ENCODE results near the gene GPR31.

The GPR31 gene

GRCh38 chr6:167139761-167140160, 18.0 kb downstream of the GPR31 start:
- no peak for DNase-seq (ENCODE audit: low spot score)

- DNase-seq (ENCODE audit: low spot score) = no peak
Measured at GRCh38 chr6:167137881-167138280, 19.9 kb downstream of the GPR31 start.

GRCh38 chr6:167137081-167137480, 20.7 kb downstream of the GPR31 start:
- no peak for DNase-seq (ENCODE audit: low spot score)

GRCh38 chr6:167136376-167136775, 21.4 kb downstream of the GPR31 start:
- peak; percentile 29 for DNase-seq (ENCODE audit: low spot score)

GRCh38 chr6:167134448-167135328, 23.1 kb downstream of the GPR31 start:
- DNase-seq (ENCODE audit: low spot score) = no peak

GRCh38 chr6:167130712-167131684, 26.8 kb downstream of the GPR31 start:
- no peak for DNase-seq (ENCODE audit: low spot score)

GRCh38 chr6:167130008-167130677, 27.6 kb downstream of the GPR31 start:
- DNase-seq (ENCODE audit: low spot score) = no peak

- no peak for DNase-seq (ENCODE audit: low spot score)
Measured at GRCh38 chr6:167129562-167129961, 28.2 kb downstream of the GPR31 start.

- no peak for DNase-seq (ENCODE audit: low spot score)
Measured at GRCh38 chr6:167129159-167129558, 28.6 kb downstream of the GPR31 start.

GRCh38 chr6:167127785-167128531, 29.8 kb downstream of the GPR31 start:
- DNase-seq (ENCODE audit: low spot score) = no peak

- no peak for DNase-seq (ENCODE audit: low spot score)
Measured at GRCh38 chr6:167125855-167126349, 31.9 kb downstream of the GPR31 start.

- no peak for DNase-seq (ENCODE audit: low spot score)
Measured at GRCh38 chr6:167125410-167125809, 32.4 kb downstream of the GPR31 start.

- no peak for DNase-seq (ENCODE audit: low spot score)
Measured at GRCh38 chr6:167124753-167125152, 33.0 kb downstream of the GPR31 start.

GRCh38 chr6:167122827-167123657, 34.7 kb downstream of the GPR31 start, which contains the start of gene CCR6:
CCR6 (plus strand) TSS chr6:167123096; CDS start chr6:167136135, 13,039 bp downstream.
- DNase-seq (ENCODE audit: low spot score) = no peak

- no peak for DNase-seq (ENCODE audit: low spot score)
Measured at GRCh38 chr6:167122041-167122826, 35.5 kb downstream of the GPR31 start.

- no peak for DNase-seq (ENCODE audit: low spot score)
Measured at GRCh38 chr6:167121335-167121841, 36.4 kb downstream of the GPR31 start.

- DNase-seq (ENCODE audit: low spot score) = no peak
Measured at GRCh38 chr6:167120583-167120903, 37.2 kb downstream of the GPR31 start.

GRCh38 chr6:167119670-167120582, 37.9 kb downstream of the GPR31 start:
- no peak for DNase-seq (ENCODE audit: low spot score)
